Peyer's patch (tissue), 4 donors: Measurements from ENCODE around the gene SERPINA7.

Source experiments
- CTCF ChIP-seq, 6 experiments: fragments of 450-650 bp in 4 of 6; fragments of 200-600 bp in 2 of 6; sonication (generic) in 1 of 6; IDR thresholded peaks; one replicate each; pipeline ENCODE4 v1.5.1; 2017 to 2019; ENCODE audit warnings: antibody characterized with exemption in 6 of 6, mild to moderate bottlenecking in 3 of 6, moderate library complexity in 1 of 6
- POLR2A ChIP-seq, 2 donors: fragments of 450-650 bp; IDR thresholded peaks; one replicate each; pipeline ENCODE4 v1.5.1; 2017; ENCODE audit warnings: antibody characterized with exemption in 2 of 2, mild to moderate bottlenecking in 2 of 2, moderate library complexity in 2 of 2

DNA sequence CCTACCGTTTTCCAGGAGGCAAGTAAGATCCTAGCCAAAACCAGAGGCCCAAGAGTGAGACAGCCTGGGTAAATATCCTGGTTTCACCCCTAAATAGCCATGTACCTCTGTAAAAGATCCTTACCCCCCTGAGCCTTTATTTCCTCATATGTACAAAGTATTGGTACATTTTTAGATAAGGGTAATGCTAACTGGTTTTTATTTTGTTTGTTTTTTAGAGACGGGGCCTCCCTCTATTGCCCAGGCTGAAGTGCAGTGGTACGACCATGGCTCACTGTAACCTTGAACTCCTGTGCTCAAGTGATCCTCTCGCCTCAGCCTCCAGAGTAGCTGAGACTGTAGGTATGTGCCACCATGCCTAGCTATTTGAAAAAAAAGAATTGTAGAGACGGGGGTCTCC, 29.4 kb downstream of the SERPINA7 start:
- TF ChIP-seq CTCF (IDR thresholded peaks at IDR 0.05): no peak
- no peak for TF ChIP-seq POLR2A (IDR thresholded peaks at IDR 0.05)
